SW480 (cell line): ENCODE data around the gene CORO1C.
"Not testable (repeated sequence)": the region's sequence is repeated elsewhere in the genome, so short reads cannot be mapped to it uniquely, and the experiment has no call there.

Experiments used
- DNase-seq: peaks from one replicate; pipeline ENCODE4 v3.0.0-alpha.2; 2016; ENCODE audit warnings: low spot score

The CORO1C gene

GRCh38 chr12:108633534-108634248 is 97.6 kb downstream of the CORO1C start, which contains the start of gene SELPLG:
Gene SELPLG, minus strand, starts transcription at chr12:108633894. Its CDS starts 9,587 bp downstream, at chr12:108624307.
- DNase-seq: peak; percentile 43

GRCh38 chr12:108633081-108633533 is 98.2 kb downstream of the CORO1C start:
- no peak for DNase-seq

GRCh38 chr12:108631261-108631660 is 100.1 kb downstream of the CORO1C start:
- not testable (repeated sequence) for DNase-seq

- DNase-seq: no peak
Observed at GRCh38 chr12:108630481-108631207, 100.7 kb downstream of the CORO1C start.

GRCh38 chr12:108629824-108630476 is 101.4 kb downstream of the CORO1C start:
- DNase-seq: peak; percentile 42

- DNase-seq: no peak
Observed at GRCh38 chr12:108629151-108629550, 102.2 kb downstream of the CORO1C start.

GRCh38 chr12:108627134-108627920 is 104.0 kb downstream of the CORO1C start:
- no peak for DNase-seq

GRCh38 chr12:108625228-108625627 is 106.1 kb downstream of the CORO1C start:
- no peak for DNase-seq

- DNase-seq: no peak
Observed at GRCh38 chr12:108623577-108623976, 107.7 kb downstream of the CORO1C start.

GRCh38 chr12:108622921-108623514 is 108.3 kb downstream of the CORO1C start:
- DNase-seq: no peak

- DNase-seq: no peak
Observed at GRCh38 chr12:108622421-108622820, 108.9 kb downstream of the CORO1C start.

- no peak for DNase-seq
Observed at GRCh38 chr12:108621161-108621560, 110.2 kb downstream of the CORO1C start.

- no peak for DNase-seq
Observed at GRCh38 chr12:108620236-108620879, 111.0 kb downstream of the CORO1C start.

- DNase-seq: no peak
Observed at GRCh38 chr12:108619369-108620160, 111.8 kb downstream of the CORO1C start.

- not testable (repeated sequence) for DNase-seq
Observed at GRCh38 chr12:108618953-108619274, 112.4 kb downstream of the CORO1C start.

GRCh38 chr12:108618079-108618952 is 113.0 kb downstream of the CORO1C start:
- peak; percentile 72 for DNase-seq

GRCh38 chr12:108616941-108617858 is 114.1 kb downstream of the CORO1C start:
- DNase-seq: no peak

- DNase-seq: no peak
Observed at GRCh38 chr12:108616359-108616758, 115.0 kb downstream of the CORO1C start.
